ENCODE results near the gene SLC25A22.

The SLC25A22 gene

DNA sequence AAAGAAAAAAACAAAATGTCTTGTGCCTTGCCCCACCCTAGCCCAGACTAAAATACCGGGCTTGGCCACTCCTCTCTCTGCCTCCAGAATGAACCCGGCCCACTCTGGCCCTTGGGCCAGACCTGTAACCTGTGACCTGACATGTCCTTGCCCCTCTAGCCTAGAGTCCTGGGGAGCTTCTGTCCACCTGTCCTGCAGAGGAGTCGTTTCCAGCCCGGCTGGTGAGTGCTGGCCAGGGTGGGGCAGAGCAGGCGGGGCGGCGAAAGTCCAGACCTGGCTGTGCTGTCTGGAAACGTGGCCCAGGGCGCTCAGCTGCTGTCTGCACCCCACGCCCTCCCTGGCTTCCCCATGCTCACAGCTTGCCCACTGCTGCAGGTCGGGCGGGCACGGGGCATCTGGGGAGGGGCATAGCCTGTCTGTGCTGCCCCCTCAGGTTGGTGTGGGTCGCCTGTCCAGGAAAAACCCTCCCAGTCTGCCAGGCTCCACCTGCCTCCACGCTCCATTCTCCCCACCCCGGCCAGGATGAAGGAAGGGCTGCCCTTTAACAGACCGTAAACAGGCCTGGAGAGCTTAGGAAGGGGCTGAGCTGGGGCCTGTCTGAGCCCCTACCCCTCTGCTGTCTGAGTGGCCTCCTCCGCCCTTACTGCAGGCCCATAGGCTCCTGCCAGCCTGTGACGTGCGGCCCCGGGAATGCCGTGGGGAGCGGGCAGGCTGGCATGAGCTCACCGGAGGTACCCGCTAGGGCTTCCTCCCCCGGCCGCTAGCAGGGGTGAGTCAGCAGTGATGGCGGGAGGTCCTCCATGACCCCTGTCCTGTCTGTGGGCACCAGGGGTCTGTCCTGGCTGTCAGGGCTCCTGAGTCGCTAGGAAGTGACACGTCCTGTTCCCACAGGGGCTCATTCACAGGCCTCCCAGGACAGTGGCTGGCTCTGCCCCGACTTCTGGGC lies 36.6 kb upstream of the SLC25A22 start:
- TF ChIP-seq MYC (IDR thresholded peaks at IDR 0.05; ENCODE audit: low read depth, low read length) = no peak
- no peak for TF ChIP-seq CTCF (IDR thresholded peaks at IDR 0.05; ENCODE audit: low read depth, low read length)
- TF ChIP-seq POLR2A (IDR thresholded peaks at IDR 0.05; ENCODE audit: extremely low read depth, insufficient read length) = no peak
- TF ChIP-seq MAX (IDR thresholded peaks at IDR 0.05; ENCODE audit: low read depth, low read length) = no peak
- no peak for DNase-seq (ENCODE audit: low read depth)
- no peak overlapping the region for H3K4me3 ChIP-seq (ENCODE audit: low read depth, low read length)

DNA sequence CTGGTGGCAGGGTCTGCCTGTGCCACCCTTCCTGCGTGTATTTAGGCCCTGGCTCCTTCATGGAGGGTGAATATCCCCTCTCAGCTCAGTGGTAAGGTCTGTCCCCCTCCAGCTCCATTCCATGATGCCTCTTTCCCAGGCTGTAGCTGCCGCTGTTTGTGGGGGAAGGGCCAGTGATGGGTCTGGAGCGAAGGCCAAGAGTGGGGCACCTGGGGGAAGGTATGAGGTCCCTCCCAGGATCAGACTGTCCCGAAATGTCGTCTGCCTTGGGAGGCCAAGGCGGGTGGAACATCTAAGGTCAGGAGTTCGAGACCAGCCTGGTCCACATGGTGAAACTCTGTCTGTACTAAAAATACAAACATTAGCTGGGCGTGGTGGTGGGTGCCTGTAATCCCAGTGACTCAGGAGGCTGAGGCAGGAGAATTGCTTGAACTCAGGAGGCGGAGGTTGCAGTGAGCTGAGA lies 35.8 kb upstream of the SLC25A22 start:
- no peak for DNase-seq (ENCODE audit: low read depth)

DNA sequence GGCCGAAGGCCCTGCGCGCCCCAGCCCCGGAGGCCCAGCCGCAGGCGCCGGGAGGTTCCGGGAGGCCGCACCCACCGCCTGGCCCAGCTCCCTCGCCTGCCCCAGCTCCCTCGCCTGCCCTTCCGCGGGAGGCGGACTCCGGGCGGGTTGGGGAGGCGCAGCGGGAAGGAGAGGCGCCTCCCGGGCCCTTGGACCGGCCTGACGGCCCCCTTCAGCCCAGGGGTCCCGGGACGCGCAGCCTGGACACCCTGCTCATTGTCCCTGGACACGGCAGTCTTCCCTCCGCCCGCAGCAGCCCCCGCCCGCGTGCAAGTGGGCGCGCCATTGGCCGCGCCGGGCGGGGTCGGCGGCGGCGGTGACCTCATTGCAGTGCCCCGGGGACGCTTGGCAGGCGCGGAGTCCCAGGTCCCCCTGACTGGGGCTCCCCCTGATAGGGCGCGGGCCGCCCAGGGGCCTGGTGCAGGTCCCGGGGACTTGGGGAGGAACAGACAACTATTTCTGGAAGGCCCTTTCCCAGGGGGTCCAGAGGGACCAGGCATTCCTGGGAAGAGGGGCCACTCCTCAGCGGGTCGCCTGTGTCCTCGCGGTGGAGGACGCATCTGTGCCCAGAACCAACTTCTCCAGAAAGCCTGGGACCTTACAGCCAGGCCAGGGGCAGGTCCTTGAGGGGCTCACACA lies 35.2 kb upstream of the SLC25A22 start:
- TF ChIP-seq MYC (IDR thresholded peaks at IDR 0.05; ENCODE audit: low read depth, low read length) = peak; percentile 26; the same call in 1 of the 2 replicates
- no peak for TF ChIP-seq CTCF (IDR thresholded peaks at IDR 0.05; ENCODE audit: low read depth, low read length)
- peak; percentile 72 for DNase-seq (ENCODE audit: low read depth)
- H3K4me3 ChIP-seq (ENCODE audit: low read depth, low read length) = peak overlapping the region; percentile 68

More for the DNA sequence above, 35.8 kb upstream of the SLC25A22 start:
- no peak for TF ChIP-seq MYC (IDR thresholded peaks at IDR 0.05; ENCODE audit: low read depth, low read length)
- no peak for TF ChIP-seq POLR2A (IDR thresholded peaks at IDR 0.05; ENCODE audit: extremely low read depth, insufficient read length)
- TF ChIP-seq CTCF (IDR thresholded peaks at IDR 0.05; ENCODE audit: low read depth, low read length) = no peak
- no peak for TF ChIP-seq MAX (IDR thresholded peaks at IDR 0.05; ENCODE audit: low read depth, low read length)
- H3K4me3 ChIP-seq (ENCODE audit: low read depth, low read length) = peak overlapping the region; percentile 68

DNA sequence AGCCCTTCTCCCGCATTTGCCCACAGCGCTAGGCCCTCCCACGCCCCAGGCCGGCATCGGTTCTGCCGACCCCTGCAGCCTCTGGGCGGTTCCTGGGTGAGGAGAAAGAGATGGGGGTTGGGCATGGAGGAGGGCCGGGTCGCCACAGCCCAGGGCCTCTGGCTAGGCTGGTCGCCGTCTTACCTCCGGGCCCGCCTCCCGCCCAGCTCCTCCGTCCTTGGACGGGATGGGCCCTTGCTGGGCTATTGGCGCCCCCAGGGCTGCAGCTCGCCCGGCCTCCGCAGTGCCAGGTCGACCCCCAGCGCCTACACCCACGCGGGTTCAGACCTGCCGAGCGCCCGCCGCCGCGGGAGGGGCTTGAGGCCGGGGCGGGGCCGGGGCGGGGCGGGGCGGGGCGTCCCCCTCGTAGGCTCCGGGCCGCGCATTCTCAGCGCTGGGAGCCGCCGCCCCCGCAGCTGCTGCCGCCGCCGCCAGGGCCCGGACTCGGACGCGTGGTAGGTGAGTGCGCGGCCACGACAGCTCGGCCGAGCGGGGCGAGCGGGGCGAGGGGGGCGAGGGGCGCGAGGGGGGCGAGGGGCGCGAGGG lies 34.5 kb upstream of the SLC25A22 start, which contains the start of gene CD151:
Gene CD151 (plus strand): TSS at position 424 of the 585 bp plus-strand sequence. CDS start 3,118 bp downstream, outside the sequence.
- TF ChIP-seq CTCF (IDR thresholded peaks at IDR 0.05; ENCODE audit: low read depth, low read length) (no peak), MAX (IDR thresholded peaks at IDR 0.05; ENCODE audit: low read depth, low read length) (no peak; the same call in 1 of the 2 replicates), MYC (IDR thresholded peaks at IDR 0.05; ENCODE audit: low read depth, low read length) (peak; percentile 29; the same call in 1 of the 2 replicates), POLR2A (IDR thresholded peaks at IDR 0.05; ENCODE audit: extremely low read depth, insufficient read length) (peak; percentile 59)
- DNase-seq (ENCODE audit: low read depth) = peak; percentile 79

DNA sequence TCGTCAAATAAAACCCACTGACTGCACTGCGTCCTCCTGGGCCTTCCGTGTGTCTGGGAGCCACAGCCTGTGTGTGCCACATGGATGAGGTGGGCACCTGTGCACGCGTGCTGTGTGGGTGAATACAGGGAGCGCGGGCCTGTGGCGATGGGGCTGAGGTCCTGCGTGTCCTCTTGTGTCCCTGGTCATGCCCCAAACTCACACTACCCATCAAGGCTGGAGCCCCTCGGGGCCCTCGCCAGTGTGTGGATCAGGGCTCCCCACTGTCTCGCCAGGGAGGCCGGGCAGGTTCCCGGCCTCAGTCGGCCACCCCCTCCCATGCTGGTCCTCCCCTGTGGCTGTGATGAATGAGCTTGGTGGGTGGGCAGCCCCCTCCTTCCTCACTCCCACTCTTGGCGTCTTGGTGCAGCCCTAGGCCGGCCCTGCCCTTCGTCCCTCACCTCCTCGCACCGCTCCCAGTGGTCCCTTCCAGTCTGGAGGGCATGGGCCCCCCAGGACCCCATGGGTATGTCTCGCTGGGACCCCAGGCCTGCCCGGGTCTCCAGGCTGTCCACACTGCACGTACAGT lies 34.0 kb upstream of the SLC25A22 start:
- no peak for DNase-seq (ENCODE audit: low read depth)
- TF ChIP-seq CTCF (IDR thresholded peaks at IDR 0.05; ENCODE audit: low read depth, low read length) = no peak
- no peak for TF ChIP-seq POLR2A (IDR thresholded peaks at IDR 0.05; ENCODE audit: extremely low read depth, insufficient read length)
- TF ChIP-seq MYC (IDR thresholded peaks at IDR 0.05; ENCODE audit: low read depth, low read length) = no peak
- no peak for TF ChIP-seq MAX (IDR thresholded peaks at IDR 0.05; ENCODE audit: low read depth, low read length)
- H3K4me3 ChIP-seq (ENCODE audit: low read depth, low read length) = peak overlapping the region; percentile 46

More for the DNA sequence above, 34.5 kb upstream of the SLC25A22 start, which contains the start of gene CD151:
- peak within 1 kb of the TSS; percentile 68 for H3K4me3 ChIP-seq (ENCODE audit: low read depth, low read length)
